ENCODE measurements around the gene ZNF681.
"Not testable (repeated sequence)": the region's sequence is repeated elsewhere in the genome, so short reads cannot be mapped to it uniquely, and the experiment has no call there.

Gene ZNF681

GRCh38 chr19:23774106-23774505 is 15.4 kb upstream of the ZNF681 start:
- no peak for DNase-seq (ENCODE audit: low read depth in 2 of 2)

GRCh38 chr19:23772675-23773063 is 14.0 kb upstream of the ZNF681 start:
- DNase-seq (ENCODE audit: low read depth in 2 of 2), result no peak

- DNase-seq (ENCODE audit: low read depth in 2 of 2), result no peak
Measured at GRCh38 chr19:23771761-23772674, 13.3 kb upstream of the ZNF681 start.

- no peak for DNase-seq (ENCODE audit: low read depth in 2 of 2)
Measured at GRCh38 chr19:23771316-23771715, 12.6 kb upstream of the ZNF681 start.

GRCh38 chr19:23770672-23771250 is 12.1 kb upstream of the ZNF681 start:
- DNase-seq (ENCODE audit: low read depth in 2 of 2), result no peak

- no peak for DNase-seq (ENCODE audit: low read depth in 2 of 2)
Measured at GRCh38 chr19:23769691-23770468, 11.2 kb upstream of the ZNF681 start.

GRCh38 chr19:23766951-23767350 is 8.3 kb upstream of the ZNF681 start:
- DNase-seq (ENCODE audit: low read depth in 2 of 2), result no peak

GRCh38 chr19:23764781-23765180 is 6.1 kb upstream of the ZNF681 start:
- no peak for DNase-seq (ENCODE audit: low read depth in 2 of 2)

GRCh38 chr19:23762884-23763711 is 4.4 kb upstream of the ZNF681 start:
- DNase-seq (ENCODE audit: low read depth in 2 of 2), result peak; percentile 58 to 68

GRCh38 chr19:23762548-23762883 is 3.8 kb upstream of the ZNF681 start:
- no peak for DNase-seq (ENCODE audit: low read depth in 2 of 2)

- not testable (repeated sequence) for DNase-seq (ENCODE audit: low read depth in 2 of 2)
Measured at GRCh38 chr19:23760326-23760725, 1.6 kb upstream of the ZNF681 start.

GRCh38 chr19:23743633-23744232 is 15.0 kb downstream of the ZNF681 start:
- DNase-seq (ENCODE audit: low read depth in 2 of 2), result not testable (repeated sequence)

GRCh38 chr19:23730729-23731465 is 27.8 kb downstream of the ZNF681 start:
- not testable (repeated sequence) for DNase-seq (ENCODE audit: low read depth in 2 of 2)

- not testable (repeated sequence) for DNase-seq (ENCODE audit: low read depth in 2 of 2)
Measured at GRCh38 chr19:23724161-23724560, 34.5 kb downstream of the ZNF681 start.

GRCh38 chr19:23718802-23719201 is 39.9 kb downstream of the ZNF681 start:
- DNase-seq (ENCODE audit: low read depth in 2 of 2), result no peak

- DNase-seq (ENCODE audit: low read depth in 2 of 2), result no peak
Measured at GRCh38 chr19:23716792-23717191, 41.9 kb downstream of the ZNF681 start.

GRCh38 chr19:23709347-23709746 is 49.3 kb downstream of the ZNF681 start:
- DNase-seq (ENCODE audit: low read depth in 2 of 2), result no peak

- no peak for DNase-seq (ENCODE audit: low read depth in 2 of 2)
Measured at GRCh38 chr19:23706657-23707056, 52.0 kb downstream of the ZNF681 start.

- DNase-seq (ENCODE audit: low read depth in 2 of 2), result no peak
Measured at GRCh38 chr19:23699521-23699860, 59.2 kb downstream of the ZNF681 start.

- no peak for DNase-seq (ENCODE audit: low read depth in 2 of 2)
Measured at GRCh38 chr19:23698711-23699520, 59.8 kb downstream of the ZNF681 start.
